OCI-LY1 (cell line): ENCODE data around the gene ARHGAP10.

Experiments used
- H2AFZ ChIP-seq: fragments of 200-600 bp; sonication (generic), shearing (Covaris generic); 2 replicates; pipeline ENCODE4 v1.6.0; 2014; ENCODE audit warnings: antibody characterized with exemption, mild to moderate bottlenecking, low read length
- H3F3A ChIP-seq: fragments of 200-600 bp; sonication (generic), shearing (Covaris generic); 2 replicates; pipeline ENCODE4 v1.6.0; 2014; ENCODE audit warnings: mild to moderate bottlenecking, antibody characterized with exemption, low read length, moderate library complexity; ENCODE audit not compliant: insufficient read depth
- H3K27ac ChIP-seq: fragments of 200-600 bp; sonication (generic); 2 replicates; pipeline ENCODE4 v1.5.1; 2014; ENCODE audit warnings: low read length, mixed run types, mild to moderate bottlenecking, low read depth; ENCODE audit not compliant: poor library complexity, severe bottlenecking
- H3K27me3 ChIP-seq: fragments of 200-600 bp; sonication (generic); 2 replicates; pipeline ENCODE4 v1.6.0; 2014; ENCODE audit warnings: antibody characterized with exemption, mild to moderate bottlenecking, low read length, moderate library complexity; ENCODE audit not compliant: insufficient read depth
- H3K36me3 ChIP-seq: fragments of 200-600 bp; sonication (generic); 2 replicates; pipeline ENCODE4 v1.6.1; 2014; ENCODE audit warnings: mild to moderate bottlenecking, antibody characterized with exemption, low read length, moderate library complexity, mixed read lengths; ENCODE audit not compliant: insufficient read depth
- H3K4me1 ChIP-seq: fragments of 200-600 bp; sonication (generic); 2 replicates; pipeline ENCODE4 v1.5.1; 2014; ENCODE audit warnings: mild to moderate bottlenecking, low read length, moderate library complexity; ENCODE audit not compliant: insufficient read depth, severe bottlenecking
- H3K4me2 ChIP-seq: fragments of 200-600 bp; sonication (generic), shearing (Covaris generic); 2 replicates; pipeline ENCODE4 v1.6.1; 2014; ENCODE audit warnings: low read length
- H3K4me3 ChIP-seq: fragments of 200-600 bp; sonication (generic); 2 replicates; pipeline ENCODE4 v1.5.1; 2014; ENCODE audit warnings: low read length, low read depth, mild to moderate bottlenecking, mixed read lengths; ENCODE audit not compliant: poor library complexity, severe bottlenecking
- H3K79me2 ChIP-seq: fragments of 200-600 bp; shearing (Covaris generic); 2 replicates; pipeline ENCODE4 v1.6.1; 2016; ENCODE audit warnings: mixed run types, low read length, mixed read lengths; ENCODE audit not compliant: insufficient read depth
- H3K9ac ChIP-seq: fragments of 200-600 bp; sonication (generic), shearing (Covaris generic); 2 replicates; pipeline ENCODE4 v1.6.1; 2014; ENCODE audit warnings: mild to moderate bottlenecking, low read length, mixed read lengths
- H3K9me2 ChIP-seq: fragments of 200-600 bp; sonication (generic), shearing (Covaris generic); 2 replicates; pipeline ENCODE4 v1.6.1; 2014; ENCODE audit warnings: low read depth, mild to moderate bottlenecking, low read length, mixed read lengths
- H3K9me3 ChIP-seq: fragments of 200-600 bp; shearing (Covaris generic); 2 replicates; pipeline ENCODE4 v1.6.1; 2014; ENCODE audit warnings: low read length, mixed read lengths
- H4K20me1 ChIP-seq: fragments of 200-600 bp; sonication (generic), shearing (Covaris generic); 2 replicates; pipeline ENCODE4 v1.6.0; 2016; ENCODE audit warnings: mild to moderate bottlenecking, low read length; ENCODE audit not compliant: insufficient read depth
- CTCF ChIP-seq: fragments of 200-600 bp; sonication (generic), shearing (Covaris generic); IDR thresholded peaks from 2 replicates; pipeline ENCODE4 v1.5.1; 2017; ENCODE audit warnings: mild to moderate bottlenecking, antibody characterized with exemption, low read length, moderate library complexity, mixed read lengths
- EZH2 ChIP-seq: fragments of 200-600 bp; sonication (generic), shearing (Covaris generic); IDR thresholded peaks from 2 replicates; pipeline ENCODE4 v1.8.0; 2017; ENCODE audit warnings: borderline replicate concordance, mixed run types, mild to moderate bottlenecking, antibody characterized with exemption, low read length, moderate library complexity, mixed read lengths

ARHGAP10 gene

GRCh38 chr4:147874109-147874508 lies 142.2 kb downstream of the ARHGAP10 start:
- H3K4me2 ChIP-seq, result no peak overlapping the region
- no peaks in the 10 kb centered on the region for H3K9me3 ChIP-seq
- no peak overlapping the region for H3K4me3 ChIP-seq
- no peak overlapping the region for H3K27ac ChIP-seq
- no peaks in the 10 kb centered on the region for H3K9me2 ChIP-seq
- H4K20me1 ChIP-seq, result no peaks in the 10 kb centered on the region
- no peak overlapping the region for H2AFZ ChIP-seq
- no peak for TF ChIP-seq CTCF
- no peak for TF ChIP-seq EZH2
- H3F3A ChIP-seq, result no peaks in the 10 kb centered on the region
- H3K4me1 ChIP-seq, result no peaks in the 10 kb centered on the region
- no peaks in the 10 kb centered on the region for H3K36me3 ChIP-seq
- H3K9ac ChIP-seq, result no peak overlapping the region
- no peaks in the 10 kb centered on the region for H3K79me2 ChIP-seq
- no peaks in the 10 kb centered on the region for H3K27me3 ChIP-seq

- Histone ChIP-seq H3F3A (no peaks in the 10 kb centered on the region), H4K20me1 (no peaks in the 10 kb centered on the region), H3K4me1 (no peaks in the 10 kb centered on the region), H3K9ac (no peak overlapping the region), H3K27me3 (no peaks in the 10 kb centered on the region), H3K4me3 (no peak overlapping the region), H2AFZ (no peak overlapping the region), H3K9me2 (no peaks in the 10 kb centered on the region), H3K36me3 (no peaks in the 10 kb centered on the region), H3K27ac (no peak overlapping the region), H3K79me2 (no peaks in the 10 kb centered on the region), H3K4me2 (no peak overlapping the region), H3K9me3 (no peaks in the 10 kb centered on the region)
- no peak for TF ChIP-seq EZH2
- no peak for TF ChIP-seq CTCF
Measured at GRCh38 chr4:147877308-147877771, 145.5 kb downstream of the ARHGAP10 start.

GRCh38 chr4:147879676-147880075 lies 147.8 kb downstream of the ARHGAP10 start:
- Histone ChIP-seq H3K9me3 (no peaks in the 10 kb centered on the region), H3F3A (no peaks in the 10 kb centered on the region), H4K20me1 (no peaks in the 10 kb centered on the region), H3K9me2 (no peaks in the 10 kb centered on the region), H3K4me1 (no peaks in the 10 kb centered on the region), H2AFZ (no peak overlapping the region), H3K27ac (no peak overlapping the region), H3K4me2 (no peak overlapping the region), H3K4me3 (no peak overlapping the region), H3K36me3 (no peaks in the 10 kb centered on the region), H3K27me3 (no peaks in the 10 kb centered on the region), H3K79me2 (no peaks in the 10 kb centered on the region), H3K9ac (no peak overlapping the region)
- TF ChIP-seq CTCF, result no peak
- no peak for TF ChIP-seq EZH2
